WERI-Rb-1 (cell line): ENCODE measurements around the gene COPS3.

Source experiments
- DNase-seq: peaks from one replicate; pipeline ENCODE4 v3.0.0-alpha.2; 2020
- H3K27ac ChIP-seq: fragments of 250-450 bp; sonication (Bioruptor Pico); 2 replicates; pipeline ENCODE4 v1.5.1; 2020; ENCODE audit warnings: mild to moderate bottlenecking, moderate library complexity
- H3K27me3 ChIP-seq: fragments of 250-450 bp; sonication (Bioruptor Pico); 2 replicates; pipeline ENCODE4 v1.5.1; 2021; ENCODE audit warnings: mild to moderate bottlenecking, low read depth, moderate library complexity; ENCODE audit not compliant: insufficient read depth, severe bottlenecking
- H3K36me3 ChIP-seq: fragments of 250-450 bp; sonication (Bioruptor Pico); 2 replicates; pipeline ENCODE4 v1.5.1; 2020; ENCODE audit warnings: mild to moderate bottlenecking, moderate library complexity
- H3K4me3 ChIP-seq: 2 replicates; pipeline ENCODE4 v1.5.1; 2011; ENCODE audit warnings: low read depth, mild to moderate bottlenecking, control low read depth, low read length
- H3K9me3 ChIP-seq: fragments of 250-450 bp; sonication (Bioruptor Pico); 2 replicates; pipeline ENCODE4 v1.5.1; 2021; ENCODE audit warnings: mild to moderate bottlenecking, moderate library complexity; ENCODE audit not compliant: severe bottlenecking
- TF ChIP-seq, protein P1 (sequence below): IDR thresholded peaks from 2 replicates; pipeline ENCODE4 v1.5.1; 2011; ENCODE audit warnings: low read depth, mild to moderate bottlenecking, control low read depth, inconsistent platforms, low read length

COPS3 gene

DNA sequence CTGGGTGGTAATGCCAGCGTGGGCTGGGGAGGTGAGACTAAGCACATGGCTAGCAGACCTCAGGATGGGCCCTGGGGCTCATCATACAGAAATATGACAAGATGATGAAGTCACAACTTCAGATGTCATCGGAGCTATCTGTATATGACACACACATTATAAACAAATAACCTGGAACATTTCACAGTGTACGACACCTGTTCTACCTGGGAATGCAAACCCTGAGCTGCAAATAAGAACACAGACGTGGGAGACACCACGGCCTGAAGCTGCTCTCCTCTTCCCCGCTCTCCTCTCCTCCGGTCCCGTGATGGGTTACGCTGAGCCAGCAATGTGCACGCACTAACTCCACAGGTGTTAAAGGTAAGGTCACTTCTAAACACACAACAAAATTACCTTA, 79.8 kb downstream of the COPS3 start:
- TF ChIP-seq, protein P1, sequence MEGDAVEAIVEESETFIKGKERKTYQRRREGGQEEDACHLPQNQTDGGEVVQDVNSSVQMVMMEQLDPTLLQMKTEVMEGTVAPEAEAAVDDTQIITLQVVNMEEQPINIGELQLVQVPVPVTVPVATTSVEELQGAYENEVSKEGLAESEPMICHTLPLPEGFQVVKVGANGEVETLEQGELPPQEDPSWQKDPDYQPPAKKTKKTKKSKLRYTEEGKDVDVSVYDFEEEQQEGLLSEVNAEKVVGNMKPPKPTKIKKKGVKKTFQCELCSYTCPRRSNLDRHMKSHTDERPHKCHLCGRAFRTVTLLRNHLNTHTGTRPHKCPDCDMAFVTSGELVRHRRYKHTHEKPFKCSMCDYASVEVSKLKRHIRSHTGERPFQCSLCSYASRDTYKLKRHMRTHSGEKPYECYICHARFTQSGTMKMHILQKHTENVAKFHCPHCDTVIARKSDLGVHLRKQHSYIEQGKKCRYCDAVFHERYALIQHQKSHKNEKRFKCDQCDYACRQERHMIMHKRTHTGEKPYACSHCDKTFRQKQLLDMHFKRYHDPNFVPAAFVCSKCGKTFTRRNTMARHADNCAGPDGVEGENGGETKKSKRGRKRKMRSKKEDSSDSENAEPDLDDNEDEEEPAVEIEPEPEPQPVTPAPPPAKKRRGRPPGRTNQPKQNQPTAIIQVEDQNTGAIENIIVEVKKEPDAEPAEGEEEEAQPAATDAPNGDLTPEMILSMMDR, result no peak
- no peak overlapping the region for H3K4me3 ChIP-seq
- H3K36me3 ChIP-seq, result peaks cover 42% of the 10 kb centered on the region
- H3K27ac ChIP-seq, result no peak overlapping the region
- no peak for DNase-seq
- H3K9me3 ChIP-seq, result peaks cover 3% of the 10 kb centered on the region
- H3K27me3 ChIP-seq, result no peaks in the 10 kb centered on the region

DNA sequence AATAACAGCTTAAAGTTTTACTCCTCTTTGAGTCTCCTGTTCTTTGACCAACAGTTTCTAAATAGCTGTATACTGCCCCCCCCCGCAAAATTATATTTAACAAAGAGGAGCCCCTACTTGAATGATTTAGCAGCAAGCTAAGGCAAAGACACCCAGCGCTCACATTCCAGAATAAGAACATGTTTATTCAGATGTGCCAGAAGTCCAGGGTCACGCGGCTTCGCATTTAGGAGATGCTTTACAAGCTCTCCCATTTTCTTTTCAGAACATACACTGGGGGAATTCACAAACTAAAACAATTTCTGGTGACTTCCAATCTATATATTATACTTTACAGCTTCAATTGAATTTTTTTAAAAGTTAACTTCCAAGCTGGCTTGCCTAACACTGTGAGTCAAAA, 80.2 kb downstream of the COPS3 start:
- no peaks in the 10 kb centered on the region for H3K9me3 ChIP-seq

DNA sequence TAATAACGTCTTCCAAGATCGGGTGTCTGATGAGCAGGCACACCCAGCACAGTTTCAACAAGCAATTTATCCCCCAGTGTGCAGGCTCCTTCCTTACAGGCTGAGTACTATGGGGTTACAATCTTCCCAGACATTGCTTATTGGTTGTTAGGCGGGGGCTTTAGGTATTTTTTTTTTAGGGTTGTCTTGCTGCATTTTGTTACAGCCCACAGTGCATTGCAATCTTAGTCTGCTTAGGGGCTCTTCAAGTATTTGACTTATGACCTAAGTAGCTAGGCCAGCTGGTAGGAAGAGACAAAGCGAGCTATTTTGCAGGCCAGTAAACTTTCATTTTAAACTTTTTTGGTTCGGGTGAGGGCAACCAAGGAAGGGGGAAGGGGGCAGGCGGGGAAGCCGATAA, 80.7 kb downstream of the COPS3 start:
- DNase-seq, result no peak
- Histone ChIP-seq H3K36me3 (peaks cover 42% of the 10 kb centered on the region), H3K4me3 (no peak overlapping the region), H3K27me3 (no peaks in the 10 kb centered on the region), H3K27ac (no peak overlapping the region), H3K9me3 (no peaks in the 10 kb centered on the region)
- TF ChIP-seq, protein P1, result no peak

More for the DNA sequence above, 80.2 kb downstream of the COPS3 start:
- TF ChIP-seq, protein P1, result no peak
- no peak overlapping the region for H3K4me3 ChIP-seq
- no peak for DNase-seq
- H3K27ac ChIP-seq, result no peak overlapping the region
- peaks cover 42% of the 10 kb centered on the region for H3K36me3 ChIP-seq
- no peaks in the 10 kb centered on the region for H3K27me3 ChIP-seq

DNA sequence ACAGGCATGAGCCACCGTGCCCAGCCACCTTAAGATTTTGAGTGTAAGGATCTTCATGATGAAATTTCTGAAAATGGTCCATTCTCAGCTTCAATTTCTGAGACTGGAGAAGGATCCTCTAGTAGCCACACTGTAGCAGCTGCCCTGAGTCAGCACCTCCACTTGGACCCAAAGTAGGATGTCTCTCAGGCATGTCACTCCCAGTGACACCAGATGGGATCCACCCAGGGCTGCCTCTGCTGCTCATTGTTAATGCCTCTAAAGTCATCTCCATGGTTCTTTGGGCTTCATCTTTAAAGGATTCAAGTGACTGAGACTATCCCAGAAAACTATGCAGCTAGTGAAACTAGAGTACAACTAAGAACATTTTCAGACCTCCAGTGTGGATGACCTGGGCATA, 82.8 kb downstream of the COPS3 start:
- no peak for DNase-seq
- Histone ChIP-seq H3K4me3 (no peak overlapping the region), H3K9me3 (no peaks in the 10 kb centered on the region), H3K27me3 (no peaks in the 10 kb centered on the region), H3K36me3 (peaks cover 27% of the 10 kb centered on the region), H3K27ac (no peak overlapping the region)
- TF ChIP-seq, protein P1, result no peak

DNA sequence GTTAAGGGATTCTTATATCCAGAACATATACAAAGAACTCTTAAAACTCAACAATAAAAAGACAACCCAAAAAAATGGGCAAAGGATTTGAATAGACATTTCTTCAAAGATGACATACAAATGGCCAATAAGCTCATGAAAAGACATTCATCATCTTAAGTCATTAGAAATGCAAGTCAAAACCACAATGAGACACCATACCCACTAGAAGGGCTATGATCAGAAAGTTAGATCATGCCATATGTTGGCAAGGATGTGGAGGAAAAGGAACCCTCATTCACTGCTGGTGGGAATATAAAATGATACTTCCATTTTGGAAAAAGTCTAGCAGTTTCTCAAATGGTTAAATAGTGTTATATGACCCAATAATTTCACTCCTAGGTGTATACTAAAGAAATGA, 84.3 kb downstream of the COPS3 start:
- H3K27ac ChIP-seq, result no peak overlapping the region
- no peak overlapping the region for H3K4me3 ChIP-seq
- no peaks in the 10 kb centered on the region for H3K27me3 ChIP-seq
- no peaks in the 10 kb centered on the region for H3K9me3 ChIP-seq
- TF ChIP-seq, protein P1, result no peak
- no peak for DNase-seq
- peaks cover 12% of the 10 kb centered on the region for H3K36me3 ChIP-seq
